Transverse colon (tissue), 4 donors: ENCODE measurements around the gene IL12RB2. TPM values are rescaled to one million over a fixed set of nuclear protein-coding genes. Genes with fewer than 3 reads are reported as not detected.

Experiments used
- DNase-seq: peaks from one replicate; pipeline ENCODE4 v3.0.0-alpha.2; 2019
- H3K27ac ChIP-seq, 4 donors: fragments of 200-600 bp; sonication (generic); 2 replicates each; pipeline ENCODE4 v1.5.1; 2016 to 2018; ENCODE audit warnings: inconsistent platforms in 4 of 4
- H3K27me3 ChIP-seq: fragments of 200-600 bp; sonication (generic); 2 replicates; pipeline ENCODE4 v1.5.1; 2017; ENCODE audit warnings: inconsistent platforms
- H3K36me3 ChIP-seq, 4 donors: fragments of 200-600 bp; sonication (generic); 2 replicates each; pipeline ENCODE4 v1.5.1; 2017 to 2019; ENCODE audit warnings: inconsistent platforms in 4 of 4
- H3K4me1 ChIP-seq, 4 donors: fragments of 200-600 bp; sonication (generic); 2 replicates each; pipeline ENCODE4 v1.5.1; 2017 to 2020; ENCODE audit warnings: inconsistent platforms in 4 of 4
- H3K4me3 ChIP-seq, 4 donors: fragments of 200-600 bp; sonication (generic); 1 replicate in 1 of 4; 2 replicates in 3 of 4; pipeline versions ENCODE4 v1.5.1 to v1.6.1; 2017 to 2019; ENCODE audit warnings: inconsistent platforms in 4 of 4
- H3K9me3 ChIP-seq, 2 donors: fragments of 200-600 bp; sonication (generic); 2 replicates each; pipeline ENCODE4 v1.5.1; 2017 to 2019; ENCODE audit warnings: inconsistent platforms in 2 of 2
- CTCF ChIP-seq, 5 experiments: fragments of 200-600 bp in 3 of 5; fragments of 450-650 bp in 2 of 5; sonication (generic) in 3 of 5; IDR thresholded peaks; 1 replicate in 2 of 5; 2 replicates in 3 of 5; pipeline ENCODE4 v1.5.1; 2016 to 2017; ENCODE audit warnings: antibody characterized with exemption in 5 of 5, inconsistent platforms in 3 of 5, mild to moderate bottlenecking in 2 of 5, moderate library complexity in 1 of 5
- EP300 ChIP-seq: sonication (generic); formaldehyde crosslinking; IDR thresholded peaks from one replicate; pipeline ENCODE4 v1.6.1; 2017; ENCODE audit warnings: antibody characterized with exemption, low read depth
- POLR2A ChIP-seq: fragments of 450-650 bp; IDR thresholded peaks from one replicate; pipeline ENCODE4 v1.6.1; 2016; ENCODE audit warnings: antibody characterized with exemption, mild to moderate bottlenecking, moderate library complexity
- POLR2AphosphoS5 ChIP-seq, 3 donors: sonication (generic); formaldehyde crosslinking; IDR thresholded peaks; one replicate each; pipeline ENCODE4 v1.6.1; 2016; ENCODE audit warnings: antibody characterized with exemption in 3 of 3
- WGBS, 2 donors: methylation state at CpG; one replicate each; pipeline ENCODE4 v1.1.5; 2018; ENCODE audit warnings: low coverage in 1 of 2; 5-methylcytosine and 5-hydroxymethylcytosine counted together
- in situ Hi-C, 4 donors: fragments of 200-750 bp; cut with MboI; loops; one replicate each; pipeline versions ENCODE4 v1.15.0 to v1.15.1; 2017; ENCODE audit warnings: low sequenced_read_pairs in 3 of 4, low pct_ligation_motif_present in 1 of 4, low pct_unique_long_range_greater_than_20kb in 1 of 4
- intact Hi-C: fragments of 100-400 bp; cut with DNase I; formaldehyde crosslinking; loops from one replicate; pipeline ENCODE4 v1.15.1; 2023; ENCODE audit warnings: low total_unique reads
- total RNA-seq, 4 donors: library from RNA; depleted of rRNA; stranded (reverse); fragments of >200 nt; gene quantifications; one replicate each; pipeline ENCODE4 v1.1.0, GENCODE V29; 2016

Gene IL12RB2
- total RNA-seq, 4 donors from 2014 or later, result 1.2 to 3.3 TPM; not detected in 2

- TF ChIP-seq EP300 (no peak), POLR2A (no peak), POLR2AphosphoS5 (IDR thresholded peaks at IDR 0.05) (no peak), CTCF (IDR thresholded peaks at IDR 0.05) (no peak)
- 67 to 70% methylated on average over 2 of the region's 2 CpGs for WGBS, 2 donors
- no peak for DNase-seq
- H3K4me1 ChIP-seq, result peaks cover 0 to 13% (median 4%) of the 10 kb centered on the region in 4 donors
- intact Hi-C loops, result no loop called here
- in situ Hi-C loops, result no loop called here
- H3K9me3 ChIP-seq, result no peaks in the 10 kb centered on the region
- H3K27me3 ChIP-seq, result no peaks in the 10 kb centered on the region
- H3K4me3 ChIP-seq, result no peak overlapping the region
- peak overlapping the region in 1 of 4 donors; percentile 38 for H3K27ac ChIP-seq
- no peaks in the 10 kb centered on the region for H3K36me3 ChIP-seq
These were observed 126.2 kb downstream of the IL12RB2 start for GRCh38 chr1:67433837-67434236.

DNA sequence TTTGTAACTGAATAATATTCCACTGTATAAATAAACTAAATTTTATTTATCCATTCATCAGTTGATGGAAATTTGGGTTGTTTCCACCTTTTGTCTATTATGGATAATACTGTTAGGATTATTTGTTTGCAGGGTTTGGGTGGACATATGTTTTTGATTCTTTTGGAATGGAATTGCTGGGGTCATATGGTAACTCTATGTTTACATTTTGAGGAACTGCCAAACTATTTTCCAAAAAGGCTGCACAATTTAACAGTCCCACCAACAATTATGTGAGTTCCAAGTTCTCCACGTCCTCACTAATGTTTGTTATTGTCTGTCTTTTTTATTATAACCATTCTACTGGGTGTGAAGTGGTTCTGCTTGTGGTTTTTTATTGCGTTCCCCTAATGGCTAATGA, 126.8 kb downstream of the IL12RB2 start:
- no peak overlapping the region for H3K4me3 ChIP-seq
- no peaks in the 10 kb centered on the region for H3K9me3 ChIP-seq
- no peak overlapping the region for H3K27ac ChIP-seq
- intact Hi-C loops, result no loop called here
- H3K36me3 ChIP-seq, result no peaks in the 10 kb centered on the region
- in situ Hi-C loops, result no loop called here
- TF ChIP-seq CTCF (IDR thresholded peaks at IDR 0.05), result no peak
- no peak for TF ChIP-seq POLR2A
- no peak for TF ChIP-seq POLR2AphosphoS5 (IDR thresholded peaks at IDR 0.05)
- no peak for TF ChIP-seq EP300
- H3K27me3 ChIP-seq, result no peaks in the 10 kb centered on the region
- DNase-seq, result no peak
- peaks cover 0 to 13% (median 4%) of the 10 kb centered on the region in 4 donors for H3K4me1 ChIP-seq
- WGBS, 2 donors, result 28 to 44% methylated on average over 2 of the region's 2 CpGs

- Histone ChIP-seq H3K36me3 (no peaks in the 10 kb centered on the region), H3K4me1 (peaks cover 0 to 17% (median 2%) of the 10 kb centered on the region in 4 donors), H3K4me3 (no peak overlapping the region), H3K9me3 (no peaks in the 10 kb centered on the region), H3K27me3 (no peaks in the 10 kb centered on the region), H3K27ac (no peak overlapping the region)
- TF ChIP-seq EP300 (no peak), POLR2AphosphoS5 (IDR thresholded peaks at IDR 0.05) (no peak), POLR2A (no peak), CTCF (IDR thresholded peaks at IDR 0.05) (no peak)
- DNase-seq, result no peak
- in situ Hi-C loops, result no loop called here
- 75 to 77% methylated on average over 4 of the region's 4 CpGs for WGBS, 2 donors
- intact Hi-C loops, result no loop called here
These were observed 128.9 kb downstream of the IL12RB2 start for GRCh38 chr1:67436511-67437055.

GRCh38 chr1:67437961-67438360, 130.3 kb downstream of the IL12RB2 start:
- H3K36me3 ChIP-seq, result no peaks in the 10 kb centered on the region
- H3K4me3 ChIP-seq, result no peak overlapping the region
- H3K27ac ChIP-seq, result no peak overlapping the region
- H3K9me3 ChIP-seq, result no peaks in the 10 kb centered on the region
- WGBS, 2 donors, result 86% methylated on average over 2 of the region's 2 CpGs; no CpG with 5 or more reads in 1 of the 2 donors
- DNase-seq, result no peak
- no peak for TF ChIP-seq CTCF (IDR thresholded peaks at IDR 0.05)
- TF ChIP-seq EP300, result no peak
- no peak for TF ChIP-seq POLR2AphosphoS5 (IDR thresholded peaks at IDR 0.05)
- TF ChIP-seq POLR2A, result no peak
- intact Hi-C loops, result no loop called here
- peaks cover 0 to 10% (median 3%) of the 10 kb centered on the region in 4 donors for H3K4me1 ChIP-seq
- in situ Hi-C loops, result no loop called here
- no peaks in the 10 kb centered on the region for H3K27me3 ChIP-seq
